ENCODE results near the gene KRTAP1-3.

- TF ChIP-seq SUZ12 (IDR thresholded peaks at IDR 0.05), result no peak
- no peak for TF ChIP-seq CTBP1 (IDR thresholded peaks at IDR 0.05; ENCODE audit: borderline replicate concordance)
- no peak for TF ChIP-seq ZNF384 (IDR thresholded peaks at IDR 0.05)
- TF ChIP-seq, protein P1, sequence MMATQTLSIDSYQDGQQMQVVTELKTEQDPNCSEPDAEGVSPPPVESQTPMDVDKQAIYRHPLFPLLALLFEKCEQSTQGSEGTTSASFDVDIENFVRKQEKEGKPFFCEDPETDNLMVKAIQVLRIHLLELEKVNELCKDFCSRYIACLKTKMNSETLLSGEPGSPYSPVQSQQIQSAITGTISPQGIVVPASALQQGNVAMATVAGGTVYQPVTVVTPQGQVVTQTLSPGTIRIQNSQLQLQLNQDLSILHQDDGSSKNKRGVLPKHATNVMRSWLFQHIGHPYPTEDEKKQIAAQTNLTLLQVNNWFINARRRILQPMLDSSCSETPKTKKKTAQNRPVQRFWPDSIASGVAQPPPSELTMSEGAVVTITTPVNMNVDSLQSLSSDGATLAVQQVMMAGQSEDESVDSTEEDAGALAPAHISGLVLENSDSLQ (IDR thresholded peaks at IDR 0.05), result no peak
- TF ChIP-seq HDGF (IDR thresholded peaks at IDR 0.05; ENCODE audit: borderline replicate concordance), result no peak
Measured at GRCh38 chr17:41012326-41013120, 22.2 kb downstream of the KRTAP1-3 start.

Data from HEK293T (cell line).